Ramos (cell line): ENCODE data around the gene PIK3CD.

Experiments
- in situ Hi-C: fragments of 300-500 bp; cut with MboI; formaldehyde crosslinking; loops from one replicate; pipeline ENCODE4 v1.14.3; 2022; ENCODE audit warnings: low sequenced_read_pairs; ENCODE audit not compliant: unreplicated experiment

The PIK3CD gene

GRCh38 chr1:9726905-9727595 is 75.5 kb downstream of the PIK3CD start:
- in situ Hi-C loops = loop anchor here (5.0 to 25.0 kb wide), 2 partner anchors 140 to 685 kb away; no protein-coding TSS in a partner anchor

GRCh38 chr1:9728451-9729295 is 77.1 kb downstream of the PIK3CD start:
- in situ Hi-C loops = loop anchor here (5.0 to 25.0 kb wide), 2 partner anchors 139 to 684 kb away; no protein-coding TSS in a partner anchor

GRCh38 chr1:9729523-9729922 is 78.0 kb downstream of the PIK3CD start:
- in situ Hi-C loops = loop anchor here (5.0 to 25.0 kb wide), 2 partner anchors 138 to 683 kb away; no protein-coding TSS in a partner anchor

GRCh38 chr1:9730096-9730901 is 78.8 kb downstream of the PIK3CD start:
- in situ Hi-C loops = loop anchor here (25.0 kb wide), 1 partner anchor 682 kb away; no protein-coding TSS in a partner anchor

- in situ Hi-C loops = loop anchor here (25.0 kb wide), 1 partner anchor 681 kb away; no protein-coding TSS in a partner anchor
Measured at GRCh38 chr1:9731051-9731537, 79.6 kb downstream of the PIK3CD start.

- in situ Hi-C loops = loop anchor here (25.0 kb wide), 1 partner anchor 681 kb away; no protein-coding TSS in a partner anchor
Measured at GRCh38 chr1:9731561-9731960, 80.0 kb downstream of the PIK3CD start.

GRCh38 chr1:9732123-9732971 is 80.8 kb downstream of the PIK3CD start:
- in situ Hi-C loops = loop anchor here (25.0 kb wide), 1 partner anchor 680 kb away; no protein-coding TSS in a partner anchor

- in situ Hi-C loops = loop anchor here (25.0 kb wide), 1 partner anchor 679 kb away; no protein-coding TSS in a partner anchor
Measured at GRCh38 chr1:9733160-9733789, 81.7 kb downstream of the PIK3CD start.

- in situ Hi-C loops = loop anchor here (25.0 kb wide), 1 partner anchor 677 kb away; no protein-coding TSS in a partner anchor
Measured at GRCh38 chr1:9735800-9736199, 84.3 kb downstream of the PIK3CD start.

GRCh38 chr1:9736241-9736640 is 84.7 kb downstream of the PIK3CD start:
- in situ Hi-C loops = loop anchor here (25.0 kb wide), 1 partner anchor 676 kb away; no protein-coding TSS in a partner anchor

GRCh38 chr1:9737057-9737456 is 85.5 kb downstream of the PIK3CD start:
- in situ Hi-C loops = loop anchor here (25.0 kb wide), 1 partner anchor 675 kb away; no protein-coding TSS in a partner anchor

- in situ Hi-C loops = loop anchor here (25.0 kb wide), 1 partner anchor 675 kb away; no protein-coding TSS in a partner anchor
Measured at GRCh38 chr1:9737671-9738070, 86.1 kb downstream of the PIK3CD start.

- in situ Hi-C loops = loop anchor here (25.0 kb wide), 1 partner anchor 668 kb away; no protein-coding TSS in a partner anchor
Measured at GRCh38 chr1:9744106-9744799, 92.7 kb downstream of the PIK3CD start.

GRCh38 chr1:9746211-9746610 is 94.7 kb downstream of the PIK3CD start:
- in situ Hi-C loops = loop anchor here (25.0 kb wide), 1 partner anchor 666 kb away; no protein-coding TSS in a partner anchor

- in situ Hi-C loops = loop anchor here (25.0 kb wide), 1 partner anchor 666 kb away; no protein-coding TSS in a partner anchor
Measured at GRCh38 chr1:9746651-9747050, 95.1 kb downstream of the PIK3CD start.

GRCh38 chr1:9748391-9748790 is 96.9 kb downstream of the PIK3CD start:
- in situ Hi-C loops = loop anchor here (25.0 kb wide), 1 partner anchor 664 kb away; no protein-coding TSS in a partner anchor

- in situ Hi-C loops = loop anchor here (25.0 kb wide), 1 partner anchor 663 kb away; no protein-coding TSS in a partner anchor
Measured at GRCh38 chr1:9749361-9749760, 97.8 kb downstream of the PIK3CD start.
